ENCODE measurements around the gene CENPQ.
A peak's percentile ranks its signal among the peaks of the same experiment; 100 is the strongest.
"Not testable (repeated sequence)": the region's sequence is repeated elsewhere in the genome, so short reads cannot be mapped to it uniquely, and the experiment has no call there.

CENPQ gene
- total RNA-seq = 4.2 to 19.2 (median 9.0) reads per million in 17 experiments

- peak; percentile 94 to 97 (median 96) for DNase-seq
These were observed at the start of gene CENPQ, which contains the start of gene MMUT for GRCh38 chr6:49462927-49463611. CENPQ (plus strand) TSS chr6:49463370; CDS start chr6:49470177, 6,807 bp downstream. MMUT (minus strand) TSS chr6:49463253; CDS start chr6:49459466, 3,787 bp downstream.

GRCh38 chr6:49415358-49415757, 47.8 kb upstream of the CENPQ start:
- DNase-seq = no peak

GRCh38 chr6:49416195-49416594, 47.0 kb upstream of the CENPQ start:
- no peak for DNase-seq

- no peak for DNase-seq
These were observed 39.4 kb upstream of the CENPQ start for GRCh38 chr6:49423817-49424216.

- no peak for DNase-seq
These were observed 33.0 kb upstream of the CENPQ start for GRCh38 chr6:49430187-49430586.

- no peak for DNase-seq
These were observed 32.3 kb upstream of the CENPQ start for GRCh38 chr6:49430866-49431265.

- peak in 2 of 4 experiments; percentile 19 to 29 for DNase-seq
These were observed 9.9 kb upstream of the CENPQ start for GRCh38 chr6:49453221-49453620.

GRCh38 chr6:49454787-49455709, 8.1 kb upstream of the CENPQ start:
- DNase-seq = no peak

- DNase-seq = no peak
These were observed 5.4 kb upstream of the CENPQ start for GRCh38 chr6:49457771-49458170.

- peak in 2 of 4 experiments; percentile 6 to 8 for DNase-seq
These were observed 1.1 kb upstream of the CENPQ start for GRCh38 chr6:49462071-49462470.

- peak in 3 of 4 experiments; percentile 2 to 15 (median 9) for DNase-seq
These were observed 607 bp upstream of the CENPQ start for GRCh38 chr6:49462599-49462926.

- peak in 1 of 4 experiments; percentile 7 for DNase-seq
These were observed 420 bp downstream of the CENPQ start for GRCh38 chr6:49463612-49463967.

GRCh38 chr6:49464691-49465090, 1.5 kb downstream of the CENPQ start:
- DNase-seq = no peak

- DNase-seq = no peak
These were observed 4.9 kb downstream of the CENPQ start for GRCh38 chr6:49468042-49468441.

GRCh38 chr6:49476564-49476963, 13.4 kb downstream of the CENPQ start:
- DNase-seq = not testable (repeated sequence)

- DNase-seq = no peak
These were observed 16.3 kb downstream of the CENPQ start for GRCh38 chr6:49479308-49479970.

- not testable (repeated sequence) for DNase-seq
These were observed 18.7 kb downstream of the CENPQ start for GRCh38 chr6:49481846-49482245.

- DNase-seq = not testable (repeated sequence)
These were observed 20.2 kb downstream of the CENPQ start for GRCh38 chr6:49483380-49483779.

GRCh38 chr6:49490633-49491032, 27.5 kb downstream of the CENPQ start:
- no peak for DNase-seq

GRCh38 chr6:49497304-49497703, 34.1 kb downstream of the CENPQ start:
- DNase-seq = no peak

- DNase-seq = no peak
These were observed 36.0 kb downstream of the CENPQ start for GRCh38 chr6:49499126-49499525.

GRCh38 chr6:49499623-49500022, 36.5 kb downstream of the CENPQ start, which contains the start of gene GLYATL3:
GLYATL3 (plus strand) TSS chr6:49499923; CDS start chr6:49511991, 12,068 bp downstream.
- DNase-seq = no peak

GRCh38 chr6:49504666-49505065, 41.5 kb downstream of the CENPQ start:
- DNase-seq = no peak

All from suppressor macrophage (primary cell).